ENCODE measurements around the gene MGMT. TPM values are rescaled to one million over a fixed set of nuclear protein-coding genes. Genes with fewer than 3 reads are reported as not detected.

MGMT gene
- polyA plus RNA-seq, 1 of the 3 experiments (the other 2 are of a cell fraction), result 10.8 TPM

- no peaks in the 10 kb centered on the region for H4K20me1 ChIP-seq (ENCODE audit: insufficient read depth)
- H3K9ac ChIP-seq, result no peak overlapping the region
- no peaks in the 10 kb centered on the region for H3F3A ChIP-seq (replicated peaks; ENCODE audit: insufficient read depth)
- no peaks in the 10 kb centered on the region for H3K27me3 ChIP-seq (ENCODE audit: insufficient read depth)
- no peaks in the 10 kb centered on the region for H3K79me2 ChIP-seq (ENCODE audit: insufficient read depth)
- H3K4me1 ChIP-seq (ENCODE audit: control insufficient read depth in 1 of 2, insufficient read depth in 2 of 2, low read depth in 1 of 2, low read length in 1 of 2), result no peaks in the 10 kb centered on the region
- H3K27ac ChIP-seq (ENCODE audit: low read depth in 2 of 2, low read length in 1 of 2), result no peak overlapping the region
- no peaks in the 10 kb centered on the region for H3K36me3 ChIP-seq (replicated peaks in 1 of 2; ENCODE audit: control insufficient read depth in 1 of 2, insufficient read depth in 2 of 2, low read length in 1 of 2)
- no peak for DNase-seq
- CTCF ChIA-PET, result no interaction called here
- H3K4me2 ChIP-seq, result no peak overlapping the region
- no peak for TF ChIP-seq YY1 (IDR thresholded peaks at IDR 0.05; ENCODE audit: low read depth)
- no peak for TF ChIP-seq PBX3 (IDR thresholded peaks at IDR 0.05)
- TF ChIP-seq ELF1 (IDR thresholded peaks at IDR 0.05), result no peak
- TF ChIP-seq USF2 (IDR thresholded peaks at IDR 0.05; ENCODE audit: borderline replicate concordance, low read depth, low read length), result no peak
- TF ChIP-seq IRF3 (IDR thresholded peaks at IDR 0.05; ENCODE audit: low read depth, low read length), result no peak
- no peak for TF ChIP-seq RAD21 (IDR thresholded peaks at IDR 0.05; ENCODE audit: low read length)
- TF ChIP-seq, protein P1, sequence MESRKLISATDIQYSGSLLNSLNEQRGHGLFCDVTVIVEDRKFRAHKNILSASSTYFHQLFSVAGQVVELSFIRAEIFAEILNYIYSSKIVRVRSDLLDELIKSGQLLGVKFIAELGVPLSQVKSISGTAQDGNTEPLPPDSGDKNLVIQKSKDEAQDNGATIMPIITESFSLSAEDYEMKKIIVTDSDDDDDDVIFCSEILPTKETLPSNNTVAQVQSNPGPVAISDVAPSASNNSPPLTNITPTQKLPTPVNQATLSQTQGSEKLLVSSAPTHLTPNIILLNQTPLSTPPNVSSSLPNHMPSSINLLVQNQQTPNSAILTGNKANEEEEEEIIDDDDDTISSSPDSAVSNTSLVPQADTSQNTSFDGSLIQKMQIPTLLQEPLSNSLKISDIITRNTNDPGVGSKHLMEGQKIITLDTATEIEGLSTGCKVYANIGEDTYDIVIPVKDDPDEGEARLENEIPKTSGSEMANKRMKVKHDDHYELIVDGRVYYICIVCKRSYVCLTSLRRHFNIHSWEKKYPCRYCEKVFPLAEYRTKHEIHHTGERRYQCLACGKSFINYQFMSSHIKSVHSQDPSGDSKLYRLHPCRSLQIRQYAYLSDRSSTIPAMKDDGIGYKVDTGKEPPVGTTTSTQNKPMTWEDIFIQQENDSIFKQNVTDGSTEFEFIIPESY (IDR thresholded peaks at IDR 0.05; ENCODE audit: borderline replicate concordance, low read depth), result no peak
- no peak for TF ChIP-seq RCOR1 (IDR thresholded peaks at IDR 0.05; ENCODE audit: low read length)
- no peak for TF ChIP-seq GABPA (IDR thresholded peaks at IDR 0.05; ENCODE audit: low read depth)
- TF ChIP-seq POLR2AphosphoS5 (IDR thresholded peaks at IDR 0.05; ENCODE audit: low read depth, low read length), result no peak
- TF ChIP-seq FOXJ3 (CRISPR knock-in tag; IDR thresholded peaks at IDR 0.05), result no peak
- TF ChIP-seq MXI1 (IDR thresholded peaks at IDR 0.05; ENCODE audit: low read depth, low read length), result no peak
- TF ChIP-seq NFIC (IDR thresholded peaks at IDR 0.05; ENCODE audit: borderline replicate concordance), result no peak
- H3K9me2 ChIP-seq, result no peaks in the 10 kb centered on the region
- POLR2A ChIA-PET, result no interaction called here
- WGBS (ENCODE audit: low lambda C conversion rate), result 51% methylated on average over 2 of the region's 2 CpGs
- H3K9me3 ChIP-seq, result peaks cover 19% of the 10 kb centered on the region; the same call in 1 of the 2 replicates
- H3K4me3 ChIP-seq (ENCODE audit: low read depth in 2 of 2, low read length in 1 of 2), result no peak overlapping the region
- H2AFZ ChIP-seq (ENCODE audit: low read depth), result no peak overlapping the region
Observed at GRCh38 chr10:129586898-129587443, 119.9 kb downstream of the MGMT start.

GRCh38 chr10:129589546-129589945, 122.5 kb downstream of the MGMT start:
- 78% methylated on average over 9 of the region's 9 CpGs for WGBS (ENCODE audit: low lambda C conversion rate)
- H3K4me2 ChIP-seq, result no peak overlapping the region
- H4K20me1 ChIP-seq (ENCODE audit: insufficient read depth), result no peaks in the 10 kb centered on the region
- H2AFZ ChIP-seq (ENCODE audit: low read depth), result no peak overlapping the region
- POLR2A ChIA-PET, result no interaction called here
- H3K9me3 ChIP-seq, result peaks cover 19% of the 10 kb centered on the region; the same call in 1 of the 2 replicates
- no peaks in the 10 kb centered on the region for H3K4me1 ChIP-seq (ENCODE audit: control insufficient read depth in 1 of 2, insufficient read depth in 2 of 2, low read depth in 1 of 2, low read length in 1 of 2)
- H3K9me2 ChIP-seq, result no peaks in the 10 kb centered on the region
- CTCF ChIA-PET, result no interaction called here
- no peak overlapping the region for H3K4me3 ChIP-seq (ENCODE audit: low read depth in 2 of 2, low read length in 1 of 2)
- H3F3A ChIP-seq (replicated peaks; ENCODE audit: insufficient read depth), result no peaks in the 10 kb centered on the region
- no peaks in the 10 kb centered on the region for H3K79me2 ChIP-seq (ENCODE audit: insufficient read depth)
- H3K27me3 ChIP-seq (ENCODE audit: insufficient read depth), result no peaks in the 10 kb centered on the region
- H3K9ac ChIP-seq, result no peak overlapping the region
- DNase-seq, result no peak
- no peak overlapping the region for H3K27ac ChIP-seq (ENCODE audit: low read depth in 2 of 2, low read length in 1 of 2)
- no peaks in the 10 kb centered on the region for H3K36me3 ChIP-seq (replicated peaks in 1 of 2; ENCODE audit: control insufficient read depth in 1 of 2, insufficient read depth in 2 of 2, low read length in 1 of 2)
- TF ChIP-seq, protein P1 (IDR thresholded peaks at IDR 0.05; ENCODE audit: borderline replicate concordance, low read depth), result no peak
- TF ChIP-seq, protein P2, sequence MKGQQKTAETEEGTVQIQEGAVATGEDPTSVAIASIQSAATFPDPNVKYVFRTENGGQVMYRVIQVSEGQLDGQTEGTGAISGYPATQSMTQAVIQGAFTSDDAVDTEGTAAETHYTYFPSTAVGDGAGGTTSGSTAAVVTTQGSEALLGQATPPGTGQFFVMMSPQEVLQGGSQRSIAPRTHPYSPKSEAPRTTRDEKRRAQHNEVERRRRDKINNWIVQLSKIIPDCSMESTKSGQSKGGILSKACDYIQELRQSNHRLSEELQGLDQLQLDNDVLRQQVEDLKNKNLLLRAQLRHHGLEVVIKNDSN (IDR thresholded peaks at IDR 0.05; ENCODE audit: borderline replicate concordance, low read depth), result no peak
- TF ChIP-seq FOXJ3 (CRISPR knock-in tag; IDR thresholded peaks at IDR 0.05) (no peak), PBX3 (IDR thresholded peaks at IDR 0.05) (no peak), SMC3 (IDR thresholded peaks at IDR 0.05; ENCODE audit: low read depth, low read length) (no peak), TCF12 (IDR thresholded peaks at IDR 0.05) (no peak), CHD2 (IDR thresholded peaks at IDR 0.05; ENCODE audit: low read length, partially characterized antibody) (no peak), GABPA (IDR thresholded peaks at IDR 0.05; ENCODE audit: low read depth) (no peak)

Measured in SK-N-SH (cell line).